Fibroblast of lung (primary cell): ENCODE results near the gene GPSM1.

Experiments used
- CTCF ChIP-seq, 2 donors: IDR thresholded peaks in 1 of 2; conservative IDR thresholded peaks in 1 of 2; 1 replicate in 1 of 2; 2 replicates in 1 of 2; pipeline ENCODE4 v1.5.1; 2011 to 2012; ENCODE audit warnings: low read length in 2 of 2, control low read depth in 1 of 2, inconsistent platforms in 1 of 2, low read depth in 1 of 2, mild to moderate bottlenecking in 1 of 2
- EZH2 ChIP-seq: IDR thresholded peaks from 2 replicates; pipeline ENCODE4 v1.5.1; 2012; ENCODE audit warnings: low read length, control low read depth, mild to moderate bottlenecking; ENCODE audit errors: missing control alignments

DNA sequence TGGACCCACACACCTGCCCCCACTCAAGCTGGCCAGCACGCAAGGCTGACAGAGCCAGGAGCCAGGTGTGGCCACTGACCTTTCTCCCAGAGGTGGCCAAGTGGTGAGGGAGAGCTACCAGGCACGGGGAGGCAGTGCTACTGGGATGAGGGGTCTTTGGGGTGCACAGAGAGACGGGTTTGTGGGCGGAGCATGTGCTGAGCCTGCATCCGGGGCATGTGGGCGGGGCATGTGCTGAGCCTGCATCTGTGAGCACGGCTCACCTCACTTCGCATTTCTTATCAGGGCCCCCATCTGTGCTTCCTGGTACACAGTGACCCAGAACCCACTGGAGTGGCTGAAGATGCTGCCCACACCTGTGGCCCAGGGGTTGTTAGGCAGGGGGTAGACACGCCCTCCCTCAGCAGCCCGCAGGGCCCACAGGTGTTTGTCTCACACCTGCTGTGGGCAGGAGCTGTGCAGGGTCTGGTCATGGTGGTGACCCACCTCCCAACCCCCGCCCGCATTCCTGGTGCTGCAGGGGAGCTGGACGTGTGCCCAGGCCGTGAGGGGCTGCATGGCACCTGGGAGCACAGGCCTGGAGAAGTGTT is 45.0 kb upstream of the GPSM1 start:
- TF ChIP-seq CTCF (conservative IDR thresholded peaks at IDR 0.05 in 1 of 2, IDR thresholded peaks at IDR 0.05 in 1 of 2; ENCODE audit: low read depth in 1 of 2, low read length in 2 of 2) (no peak), EZH2 (no peak)
